A549 treated with Mapracorat at 1 μM for 4 hours (cell line): ENCODE measurements around the gene ANKRD18B. TPM values are rescaled to one million over a fixed set of nuclear protein-coding genes. Genes with fewer than 3 reads are reported as not detected.

Source experiments
- total RNA-seq: library from RNA; stranded (reverse); fragments of 200-300 nt; extraction: Qiagen RNA extraction; gene quantifications from 5 replicates; pipeline ENCODE4 v1.2.3, GENCODE V29; 2022

The ANKRD18B gene
- 3.7 to 6.8 TPM (median 6.4 TPM) in 5 replicates for total RNA-seq

GRCh38 chr9:33523397-33524305, at the start of gene ANKRD18B:
Gene ANKRD18B, plus strand, starts transcription at chr9:33524251. Its CDS starts 239 bp downstream, at chr9:33524490.

Other genes starting within 250 kb of the ANKRD18B start
- gene NFX1, start 233.7 kb upstream of the ANKRD18B start, total RNA-seq, result 29.2 to 34.1 TPM (median 31.0 TPM) in 5 replicates
- 0.27 to 0.59 TPM (median 0.34 TPM) in 5 replicates for gene AQP7, start 121.7 kb upstream of the ANKRD18B start, total RNA-seq
- gene AQP3, start 76.7 kb upstream of the ANKRD18B start, total RNA-seq, result 11.5 to 20.2 TPM (median 17.9 TPM) in 5 replicates
- 62.1 to 73.9 TPM (median 68.9 TPM) in 5 replicates for gene NOL6, start 50.3 kb upstream of the ANKRD18B start, total RNA-seq